ENCODE results near the gene ATG12. TPM values are rescaled to one million over a fixed set of nuclear protein-coding genes. Genes with fewer than 3 reads are reported as not detected.

The ATG12 gene
- total and polyA plus RNA-seq, 2 experiments from 2014 or later = 52.6 to 109 TPM

DNA sequence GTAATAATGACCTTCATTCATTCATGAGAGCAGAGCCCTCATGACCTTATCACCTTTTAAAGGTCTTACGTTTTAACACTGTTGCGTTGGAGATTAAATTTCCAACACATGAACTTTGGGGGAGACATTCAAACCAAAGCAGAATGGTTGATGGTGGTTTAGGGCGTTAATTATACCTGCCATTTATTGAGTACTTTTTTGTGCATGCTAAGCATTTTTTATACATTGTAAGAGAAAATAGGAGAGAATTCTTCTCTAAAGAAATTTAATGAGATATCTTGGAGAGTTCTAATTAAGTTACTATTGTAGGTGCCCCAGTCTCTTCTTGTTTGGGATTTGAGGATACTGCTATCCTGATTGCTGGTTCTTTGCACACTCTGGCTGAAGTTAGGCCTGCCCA lies 12.8 kb upstream of the ATG12 start (continued):
- TF ChIP-seq ZNF114 (CRISPR knock-in tag; IDR thresholded peaks at IDR 0.05) (no peak), JUNB (IDR thresholded peaks at IDR 0.05; ENCODE audit: unreplicated experiment) (no peak), POLR2AphosphoS5 (IDR thresholded peaks at IDR 0.05; ENCODE audit: low read depth) (no peak), CREB1 (CRISPR knock-in tag; IDR thresholded peaks at IDR 0.05; ENCODE audit: low read depth) (no peak), ZNF331 (CRISPR knock-in tag; IDR thresholded peaks at IDR 0.05; ENCODE audit: low read depth) (no peak)
- TF ChIP-seq, protein P1, sequence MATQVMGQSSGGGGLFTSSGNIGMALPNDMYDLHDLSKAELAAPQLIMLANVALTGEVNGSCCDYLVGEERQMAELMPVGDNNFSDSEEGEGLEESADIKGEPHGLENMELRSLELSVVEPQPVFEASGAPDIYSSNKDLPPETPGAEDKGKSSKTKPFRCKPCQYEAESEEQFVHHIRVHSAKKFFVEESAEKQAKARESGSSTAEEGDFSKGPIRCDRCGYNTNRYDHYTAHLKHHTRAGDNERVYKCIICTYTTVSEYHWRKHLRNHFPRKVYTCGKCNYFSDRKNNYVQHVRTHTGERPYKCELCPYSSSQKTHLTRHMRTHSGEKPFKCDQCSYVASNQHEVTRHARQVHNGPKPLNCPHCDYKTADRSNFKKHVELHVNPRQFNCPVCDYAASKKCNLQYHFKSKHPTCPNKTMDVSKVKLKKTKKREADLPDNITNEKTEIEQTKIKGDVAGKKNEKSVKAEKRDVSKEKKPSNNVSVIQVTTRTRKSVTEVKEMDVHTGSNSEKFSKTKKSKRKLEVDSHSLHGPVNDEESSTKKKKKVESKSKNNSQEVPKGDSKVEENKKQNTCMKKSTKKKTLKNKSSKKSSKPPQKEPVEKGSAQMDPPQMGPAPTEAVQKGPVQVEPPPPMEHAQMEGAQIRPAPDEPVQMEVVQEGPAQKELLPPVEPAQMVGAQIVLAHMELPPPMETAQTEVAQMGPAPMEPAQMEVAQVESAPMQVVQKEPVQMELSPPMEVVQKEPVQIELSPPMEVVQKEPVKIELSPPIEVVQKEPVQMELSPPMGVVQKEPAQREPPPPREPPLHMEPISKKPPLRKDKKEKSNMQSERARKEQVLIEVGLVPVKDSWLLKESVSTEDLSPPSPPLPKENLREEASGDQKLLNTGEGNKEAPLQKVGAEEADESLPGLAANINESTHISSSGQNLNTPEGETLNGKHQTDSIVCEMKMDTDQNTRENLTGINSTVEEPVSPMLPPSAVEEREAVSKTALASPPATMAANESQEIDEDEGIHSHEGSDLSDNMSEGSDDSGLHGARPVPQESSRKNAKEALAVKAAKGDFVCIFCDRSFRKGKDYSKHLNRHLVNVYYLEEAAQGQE (IDR thresholded peaks at IDR 0.05; ENCODE audit: unreplicated experiment) = no peak
- TF ChIP-seq, protein P2, sequence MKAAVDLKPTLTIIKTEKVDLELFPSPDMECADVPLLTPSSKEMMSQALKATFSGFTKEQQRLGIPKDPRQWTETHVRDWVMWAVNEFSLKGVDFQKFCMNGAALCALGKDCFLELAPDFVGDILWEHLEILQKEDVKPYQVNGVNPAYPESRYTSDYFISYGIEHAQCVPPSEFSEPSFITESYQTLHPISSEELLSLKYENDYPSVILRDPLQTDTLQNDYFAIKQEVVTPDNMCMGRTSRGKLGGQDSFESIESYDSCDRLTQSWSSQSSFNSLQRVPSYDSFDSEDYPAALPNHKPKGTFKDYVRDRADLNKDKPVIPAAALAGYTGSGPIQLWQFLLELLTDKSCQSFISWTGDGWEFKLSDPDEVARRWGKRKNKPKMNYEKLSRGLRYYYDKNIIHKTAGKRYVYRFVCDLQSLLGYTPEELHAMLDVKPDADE (IDR thresholded peaks at IDR 0.05) = no peak
- TF ChIP-seq, protein P3, sequence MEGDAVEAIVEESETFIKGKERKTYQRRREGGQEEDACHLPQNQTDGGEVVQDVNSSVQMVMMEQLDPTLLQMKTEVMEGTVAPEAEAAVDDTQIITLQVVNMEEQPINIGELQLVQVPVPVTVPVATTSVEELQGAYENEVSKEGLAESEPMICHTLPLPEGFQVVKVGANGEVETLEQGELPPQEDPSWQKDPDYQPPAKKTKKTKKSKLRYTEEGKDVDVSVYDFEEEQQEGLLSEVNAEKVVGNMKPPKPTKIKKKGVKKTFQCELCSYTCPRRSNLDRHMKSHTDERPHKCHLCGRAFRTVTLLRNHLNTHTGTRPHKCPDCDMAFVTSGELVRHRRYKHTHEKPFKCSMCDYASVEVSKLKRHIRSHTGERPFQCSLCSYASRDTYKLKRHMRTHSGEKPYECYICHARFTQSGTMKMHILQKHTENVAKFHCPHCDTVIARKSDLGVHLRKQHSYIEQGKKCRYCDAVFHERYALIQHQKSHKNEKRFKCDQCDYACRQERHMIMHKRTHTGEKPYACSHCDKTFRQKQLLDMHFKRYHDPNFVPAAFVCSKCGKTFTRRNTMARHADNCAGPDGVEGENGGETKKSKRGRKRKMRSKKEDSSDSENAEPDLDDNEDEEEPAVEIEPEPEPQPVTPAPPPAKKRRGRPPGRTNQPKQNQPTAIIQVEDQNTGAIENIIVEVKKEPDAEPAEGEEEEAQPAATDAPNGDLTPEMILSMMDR (conservative IDR thresholded peaks at IDR 0.05; ENCODE audit: low read depth in 2 of 2) = no peak

DNA sequence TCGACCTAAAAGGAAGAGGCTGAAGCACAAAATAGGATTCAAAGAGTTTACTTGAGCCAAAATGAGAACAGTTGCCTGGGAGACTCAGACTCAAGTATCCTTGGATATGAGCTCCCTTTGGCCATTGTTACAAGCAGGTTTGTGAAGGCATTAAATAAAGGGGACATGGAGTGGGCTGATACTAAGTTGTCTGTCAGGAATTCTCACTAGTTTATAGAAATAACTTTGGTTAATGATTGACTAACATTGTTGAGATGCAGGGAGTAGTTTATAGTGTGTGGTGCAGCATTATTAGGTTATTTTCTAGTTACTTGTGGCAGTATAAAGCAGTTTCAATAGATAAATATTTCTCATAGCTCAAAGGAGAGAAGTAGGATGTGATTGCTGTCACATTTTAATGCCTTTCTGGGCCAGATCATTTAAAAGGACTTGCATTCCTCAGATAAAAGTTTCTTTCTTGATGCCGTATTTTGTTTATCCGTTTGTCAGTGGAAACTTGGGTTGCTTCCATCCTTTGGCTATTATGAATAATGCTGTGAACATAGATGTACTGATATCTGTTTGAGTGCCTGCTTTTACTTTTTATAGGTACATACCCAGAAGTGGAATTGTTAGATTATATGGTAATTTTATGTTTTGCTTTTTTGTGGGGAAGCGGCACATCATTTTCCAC lies 9.5 kb upstream of the ATG12 start:
- no peak for ATAC-seq

More for the DNA sequence above, 9.5 kb upstream of the ATG12 start:
- H3K4me3 Mint-ChIP-seq = no peak overlapping the region
- peaks cover 16% of the 10 kb centered on the region for H3K4me1 Mint-ChIP-seq
- no peaks in the 10 kb centered on the region for H3F3A ChIP-seq (replicated peaks; ENCODE audit: low read depth)
- H4K20me1 ChIP-seq (replicated peaks; ENCODE audit: insufficient read depth) = peaks cover 3% of the 10 kb centered on the region; the same call in 1 of the 2 replicates
- H3K4me1 ChIP-seq (ENCODE audit: insufficient read depth) = peaks cover 11% of the 10 kb centered on the region
- TF ChIP-seq POLR2AphosphoS5 (IDR thresholded peaks at IDR 0.05; ENCODE audit: low read depth) = no peak
- no peak overlapping the region for H3K27ac Mint-ChIP-seq
- no peaks in the 10 kb centered on the region for H3K9me2 ChIP-seq (ENCODE audit: insufficient read depth)
- H2AFZ ChIP-seq = no peak overlapping the region
- peaks cover 18% of the 10 kb centered on the region; the same call in 2 of the 3 replicates for H3K36me3 Mint-ChIP-seq (ENCODE audit: low read depth)
- DNase-seq (ENCODE audit: low spot score) = no peak
- H3K4me2 ChIP-seq = no peak overlapping the region
- H3K4me3 ChIP-seq = no peak overlapping the region
- no peak overlapping the region for H3K27ac ChIP-seq (ENCODE audit: low read depth)
- no peaks in the 10 kb centered on the region for H3K27me3 ChIP-seq (ENCODE audit: insufficient read depth)
- H3K27me3 Mint-ChIP-seq (ENCODE audit: insufficient read depth, low read depth, poor library complexity) = no peaks in the 10 kb centered on the region
- peaks cover 10% of the 10 kb centered on the region for H3K9me3 Mint-ChIP-seq
- H3K79me2 ChIP-seq (replicated peaks; ENCODE audit: insufficient read depth) = peaks cover 100% of the 10 kb centered on the region
- 0 out of 2 replicates have a peak, but pooled peaks cover 2% of the 10 kb centered on the region for H3K36me3 ChIP-seq (ENCODE audit: insufficient read depth)

All from GM23338 (cell line).